ENCODE data around the gene HTRA1. TPM values are rescaled to one million over a fixed set of nuclear protein-coding genes. Genes with fewer than 3 reads are reported as not detected.

Gene HTRA1
- total RNA-seq, 3 donors from 2014 or later, result 0.13 to 0.41 (median 0.26) TPM

DNA sequence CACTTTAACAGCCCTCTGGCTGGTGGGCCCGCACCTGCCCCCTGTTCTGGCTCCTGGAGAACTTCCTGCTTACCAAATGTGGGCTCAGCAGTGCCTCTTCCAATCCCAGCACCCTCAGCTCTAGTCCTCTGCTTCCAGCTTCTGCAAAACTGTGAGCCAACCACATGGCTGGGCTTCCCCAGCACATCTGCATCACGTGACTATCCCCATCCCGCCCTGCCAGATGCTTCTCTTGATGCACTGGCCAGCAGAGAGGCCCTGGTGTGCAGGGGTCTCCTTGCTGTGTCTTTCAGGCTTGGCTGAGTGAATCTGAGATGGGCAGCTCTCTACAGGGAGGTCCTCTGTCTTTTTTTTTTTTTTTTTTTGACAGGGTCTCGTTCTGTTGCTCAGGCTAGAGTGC, 55.4 kb downstream of the HTRA1 start:
- H3K4me1 Mint-ChIP-seq (ENCODE audit: low read depth), result peaks cover 33% of the 10 kb centered on the region
- ATAC-seq (no peak), DNase-seq (no peak)
- H3K27me3 Mint-ChIP-seq (ENCODE audit: low read depth), result no peaks in the 10 kb centered on the region
- H3K9me3 Mint-ChIP-seq, result no peaks in the 10 kb centered on the region
- no peaks in the 10 kb centered on the region for H3K36me3 Mint-ChIP-seq (ENCODE audit: insufficient read depth)
- H3K4me3 Mint-ChIP-seq, result no peak overlapping the region

DNA sequence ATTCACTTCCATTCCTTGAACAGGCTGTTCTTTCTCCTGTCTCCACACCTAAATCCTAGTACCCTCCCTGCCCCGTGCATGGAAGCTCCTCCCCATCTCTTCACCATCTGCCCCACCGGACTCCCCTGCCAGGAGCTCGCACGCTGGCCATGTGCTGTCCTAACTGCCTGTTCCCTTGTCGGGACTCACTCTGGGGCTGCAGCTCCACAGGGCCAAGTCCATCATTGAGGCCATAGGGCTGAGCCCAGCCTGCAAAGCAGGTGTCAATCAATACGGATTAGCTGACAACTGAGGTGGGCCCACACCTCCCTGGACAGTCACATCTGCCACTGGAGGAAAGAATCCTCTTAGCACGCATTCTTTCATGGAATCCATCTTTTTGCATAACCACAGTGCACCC, 57.8 kb downstream of the HTRA1 start:
- ATAC-seq (no peak), DNase-seq (no peak)
- peaks cover 25% of the 10 kb centered on the region for H3K4me1 Mint-ChIP-seq (ENCODE audit: low read depth)
- H3K36me3 Mint-ChIP-seq (ENCODE audit: insufficient read depth), result no peaks in the 10 kb centered on the region
- H3K9me3 Mint-ChIP-seq, result no peaks in the 10 kb centered on the region
- H3K4me3 Mint-ChIP-seq, result no peak overlapping the region
- H3K27me3 Mint-ChIP-seq (ENCODE audit: low read depth), result no peaks in the 10 kb centered on the region

DNA sequence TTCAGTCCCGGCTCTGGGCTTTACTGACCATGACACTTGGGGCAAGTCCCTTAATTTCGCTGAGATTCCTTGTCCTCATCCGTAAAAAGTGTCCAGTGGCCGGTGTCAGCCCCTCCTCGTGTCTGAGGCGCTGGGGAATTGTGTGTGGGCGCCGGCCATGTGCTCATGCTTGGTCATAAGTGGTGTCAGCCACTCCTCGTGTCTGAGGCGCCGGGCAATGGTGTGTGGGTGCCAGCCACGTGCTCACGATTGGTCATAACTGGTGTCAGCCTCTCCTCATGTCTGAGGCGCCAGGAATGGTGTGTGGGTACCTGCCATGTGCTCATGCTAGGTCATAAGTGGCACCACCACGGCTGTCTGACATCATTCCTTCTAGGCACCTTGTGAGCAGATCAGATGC, 58.5 kb downstream of the HTRA1 start:
- DNase-seq, result no peak
- ATAC-seq, result no peak
- H3K4me1 Mint-ChIP-seq (ENCODE audit: low read depth), result peaks cover 23% of the 10 kb centered on the region
- H3K9me3 Mint-ChIP-seq, result no peaks in the 10 kb centered on the region
- no peaks in the 10 kb centered on the region for H3K36me3 Mint-ChIP-seq (ENCODE audit: insufficient read depth)
- H3K27me3 Mint-ChIP-seq (ENCODE audit: low read depth), result no peaks in the 10 kb centered on the region
- H3K4me3 Mint-ChIP-seq, result no peak overlapping the region

DNA sequence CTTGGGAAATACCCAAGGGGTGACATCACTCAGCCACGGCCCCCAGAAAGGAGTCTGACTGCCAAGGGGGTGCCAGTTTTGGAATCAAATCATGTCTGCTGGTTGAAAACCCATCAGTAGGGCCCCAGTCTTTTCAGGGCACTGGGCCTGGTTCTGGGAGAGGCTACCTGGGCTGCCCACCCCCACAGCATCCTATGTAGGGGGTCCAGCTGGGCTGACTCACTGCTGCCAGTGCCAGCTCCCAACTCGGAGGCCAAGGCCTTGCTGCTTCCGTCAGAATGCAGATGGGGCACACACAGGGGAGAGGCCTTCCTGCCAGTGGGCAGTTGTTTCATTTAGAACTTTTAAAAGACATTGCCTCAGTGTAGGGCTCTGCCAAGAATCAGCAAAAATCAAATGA, 59.7 kb downstream of the HTRA1 start:
- Mint-ChIP-seq H3K36me3 (ENCODE audit: insufficient read depth) (no peaks in the 10 kb centered on the region), H3K9me3 (no peaks in the 10 kb centered on the region), H3K4me1 (ENCODE audit: low read depth) (peaks cover 12% of the 10 kb centered on the region), H3K4me3 (no peak overlapping the region), H3K27me3 (ENCODE audit: low read depth) (no peaks in the 10 kb centered on the region)
- ATAC-seq (no peak), DNase-seq (no peak)

DNA sequence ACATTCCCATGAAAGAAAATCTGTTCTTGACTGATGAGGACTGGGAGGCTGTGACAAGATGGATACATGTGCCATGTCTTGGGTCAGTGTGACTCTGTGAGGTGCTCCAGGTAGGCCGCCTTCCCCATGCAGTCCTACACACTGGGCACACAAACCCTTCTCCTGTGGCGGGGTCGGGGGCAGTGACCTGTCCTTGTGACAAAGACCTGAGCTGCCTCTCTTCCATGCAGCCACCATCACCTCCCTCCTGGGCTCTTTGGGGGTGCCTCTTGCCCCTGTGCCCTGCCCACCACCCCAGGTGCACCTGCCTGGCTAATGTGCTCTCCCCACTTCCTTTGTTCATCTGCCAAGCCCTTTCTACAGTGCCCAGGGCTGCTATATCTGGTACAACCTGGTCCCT, 63.5 kb downstream of the HTRA1 start:
- H3K4me1 Mint-ChIP-seq (ENCODE audit: low read depth), result no peaks in the 10 kb centered on the region
- H3K36me3 Mint-ChIP-seq (ENCODE audit: insufficient read depth), result no peaks in the 10 kb centered on the region
- H3K4me3 Mint-ChIP-seq, result no peak overlapping the region

DNA sequence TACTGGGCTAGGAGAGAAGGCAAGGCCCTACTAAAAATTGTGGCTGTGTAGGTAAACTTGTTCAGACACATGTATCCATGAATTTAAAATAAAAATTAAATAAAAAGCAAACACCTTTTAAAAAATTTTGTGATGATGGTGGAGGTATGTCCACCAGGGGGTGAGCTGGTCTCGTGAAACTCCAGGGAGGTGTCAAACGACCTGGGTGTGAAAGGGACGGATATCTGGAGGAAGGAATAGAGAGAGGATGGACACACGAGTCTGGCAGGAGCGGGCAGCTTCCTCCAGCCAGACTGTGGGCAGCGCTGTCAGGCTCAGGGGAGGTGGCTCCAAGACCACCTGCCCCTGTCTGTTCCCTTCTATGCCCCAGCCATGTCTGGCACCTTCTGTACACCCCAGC, 64.4 kb downstream of the HTRA1 start:
- ATAC-seq (no peak), DNase-seq (no peak)
- Mint-ChIP-seq H3K27me3 (ENCODE audit: low read depth) (peaks cover 1% of the 10 kb centered on the region), H3K4me3 (no peak overlapping the region), H3K9me3 (no peaks in the 10 kb centered on the region), H3K4me1 (ENCODE audit: low read depth) (no peaks in the 10 kb centered on the region), H3K36me3 (ENCODE audit: insufficient read depth) (no peaks in the 10 kb centered on the region)

More for the DNA sequence above, 63.5 kb downstream of the HTRA1 start:
- no peaks in the 10 kb centered on the region for H3K9me3 Mint-ChIP-seq
- no peak for ATAC-seq
- no peaks in the 10 kb centered on the region for H3K27me3 Mint-ChIP-seq (ENCODE audit: low read depth)
- DNase-seq, result no peak

DNA sequence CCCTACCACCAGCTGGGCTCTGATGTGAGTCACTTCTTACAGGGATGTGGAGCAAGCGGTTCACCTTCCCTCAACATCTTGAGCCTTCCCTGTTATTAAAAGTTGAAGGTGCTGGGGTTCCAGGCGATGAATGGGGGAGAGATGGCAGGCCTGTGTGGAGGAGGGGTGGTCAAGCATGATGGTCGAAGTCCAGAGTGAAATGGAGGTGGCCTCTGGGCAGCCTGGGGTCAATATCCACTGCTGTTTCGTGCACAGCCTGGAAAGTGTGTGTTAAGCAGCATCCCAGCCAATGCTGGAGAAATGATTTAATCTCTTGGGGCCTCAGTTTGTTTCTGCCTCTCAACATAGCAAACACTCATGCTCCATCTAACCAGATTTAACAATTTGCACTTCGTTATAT, 65.5 kb downstream of the HTRA1 start:
- Mint-ChIP-seq H3K9me3 (no peaks in the 10 kb centered on the region), H3K4me3 (no peak overlapping the region), H3K27me3 (ENCODE audit: low read depth) (peaks cover 6% of the 10 kb centered on the region), H3K36me3 (ENCODE audit: insufficient read depth) (no peaks in the 10 kb centered on the region), H3K4me1 (ENCODE audit: low read depth) (no peaks in the 10 kb centered on the region)
- DNase-seq, result no peak
- no peak for ATAC-seq

DNA sequence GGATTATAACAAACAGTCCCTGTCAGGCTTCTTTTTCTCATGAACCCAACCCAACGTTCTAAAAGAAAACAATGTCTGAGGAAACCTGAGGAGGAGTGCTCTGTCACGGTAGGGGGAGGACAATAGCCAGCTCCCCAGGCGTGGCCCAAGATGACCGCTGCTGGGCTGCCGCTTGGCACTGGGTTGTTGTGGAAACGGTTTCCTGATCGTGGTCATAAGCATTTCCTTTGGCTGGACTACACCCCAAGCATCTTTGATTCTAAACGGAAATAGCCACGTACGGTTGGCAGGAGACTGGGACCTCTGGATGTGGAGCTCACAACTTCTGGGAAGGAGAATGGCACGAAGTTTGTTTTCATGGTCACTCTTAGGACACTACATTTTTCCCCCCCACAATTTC, 68.8 kb downstream of the HTRA1 start:
- no peaks in the 10 kb centered on the region for H3K4me1 Mint-ChIP-seq (ENCODE audit: low read depth)
- H3K36me3 Mint-ChIP-seq (ENCODE audit: insufficient read depth), result no peaks in the 10 kb centered on the region
- DNase-seq (no peak), ATAC-seq (no peak)
- H3K27me3 Mint-ChIP-seq (ENCODE audit: low read depth), result peaks cover 6% of the 10 kb centered on the region
- H3K9me3 Mint-ChIP-seq, result no peaks in the 10 kb centered on the region
- no peak overlapping the region for H3K4me3 Mint-ChIP-seq

DNA sequence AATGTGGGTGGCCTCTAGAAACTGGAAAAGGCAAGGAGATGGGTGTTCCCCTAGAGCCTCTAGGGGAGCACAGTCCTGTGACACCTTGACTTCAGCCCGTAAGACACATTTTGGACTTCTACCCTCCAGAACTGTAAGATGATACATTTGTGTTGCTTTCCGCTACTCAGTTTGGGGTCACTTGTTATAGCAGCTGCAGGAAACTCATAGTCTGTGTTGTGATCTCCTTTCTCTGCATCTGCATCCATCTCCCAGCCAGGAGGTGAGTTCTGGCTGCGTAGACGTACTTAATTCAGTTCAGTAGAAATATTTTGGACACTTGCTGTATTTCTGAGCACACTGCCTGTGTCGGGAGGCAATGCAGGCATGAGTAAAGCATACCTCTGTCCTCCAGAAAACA, 69.9 kb downstream of the HTRA1 start:
- no peak for ATAC-seq
- Mint-ChIP-seq H3K9me3 (no peaks in the 10 kb centered on the region), H3K27me3 (ENCODE audit: low read depth) (peaks cover 8% of the 10 kb centered on the region), H3K4me1 (ENCODE audit: low read depth) (no peaks in the 10 kb centered on the region), H3K4me3 (no peak overlapping the region), H3K36me3 (ENCODE audit: insufficient read depth) (no peaks in the 10 kb centered on the region)
- no peak for DNase-seq

DNA sequence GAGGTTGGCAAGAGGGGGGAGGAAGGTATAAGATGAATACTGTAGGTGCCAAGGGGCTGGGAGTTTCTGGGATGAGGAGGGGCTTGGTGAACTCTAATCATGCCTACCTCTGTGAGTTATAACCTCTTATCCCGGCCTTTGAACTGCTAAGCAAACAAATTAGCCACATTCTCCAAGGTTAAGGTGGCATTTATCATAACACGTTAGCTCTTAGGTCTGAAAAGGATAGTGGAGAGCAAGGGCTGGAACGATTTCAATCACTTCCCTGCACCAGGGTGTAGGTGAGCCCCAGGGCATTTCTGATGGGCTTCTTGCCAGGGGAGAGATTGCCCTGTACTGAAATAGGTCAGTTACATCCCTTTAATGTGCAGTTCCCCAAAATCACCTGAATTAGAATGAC, 70.6 kb downstream of the HTRA1 start:
- Mint-ChIP-seq H3K4me3 (no peak overlapping the region), H3K36me3 (ENCODE audit: insufficient read depth) (no peaks in the 10 kb centered on the region), H3K9me3 (no peaks in the 10 kb centered on the region), H3K4me1 (ENCODE audit: low read depth) (no peaks in the 10 kb centered on the region), H3K27me3 (ENCODE audit: low read depth) (peaks cover 8% of the 10 kb centered on the region)
- no peak for DNase-seq
- no peak for ATAC-seq

DNA sequence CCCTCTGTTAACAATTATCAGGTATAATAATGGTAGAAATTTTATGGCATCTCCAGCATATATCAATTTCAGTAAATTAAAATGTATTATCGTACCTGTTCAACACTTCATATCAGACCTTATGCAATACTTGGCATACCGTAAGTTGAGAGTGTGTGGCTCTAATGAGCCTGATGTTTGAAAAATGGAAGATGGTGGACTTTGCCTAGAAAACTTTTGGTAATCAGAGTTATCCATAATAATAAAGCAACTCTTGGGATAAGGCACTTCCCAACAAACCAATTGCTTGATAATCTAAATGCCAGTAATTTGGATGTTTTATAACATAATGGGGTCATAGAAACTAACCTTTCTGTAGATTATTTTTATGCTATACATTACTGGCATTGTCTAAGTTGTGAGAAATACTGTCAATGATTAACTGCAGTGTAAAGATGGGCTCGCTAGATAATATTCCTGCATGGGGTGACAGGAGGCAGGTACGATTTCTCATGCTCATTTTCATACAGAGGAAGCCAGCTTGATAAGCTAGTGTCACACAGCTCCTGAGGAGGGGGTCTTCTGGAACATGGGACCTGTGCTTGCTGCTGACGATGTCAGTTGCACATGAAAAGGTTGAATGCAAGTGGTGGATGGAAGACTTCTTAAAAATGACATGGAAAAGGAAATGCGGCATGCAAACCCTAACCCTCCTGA, 71.4 kb downstream of the HTRA1 start:
- H3K4me3 Mint-ChIP-seq, result no peak overlapping the region
- no peaks in the 10 kb centered on the region for H3K4me1 Mint-ChIP-seq (ENCODE audit: low read depth)
- H3K9me3 Mint-ChIP-seq, result no peaks in the 10 kb centered on the region
- no peaks in the 10 kb centered on the region for H3K36me3 Mint-ChIP-seq (ENCODE audit: insufficient read depth)
- DNase-seq, result no peak
- H3K27me3 Mint-ChIP-seq (ENCODE audit: low read depth), result peaks cover 8% of the 10 kb centered on the region
- ATAC-seq, result no peak

DNA sequence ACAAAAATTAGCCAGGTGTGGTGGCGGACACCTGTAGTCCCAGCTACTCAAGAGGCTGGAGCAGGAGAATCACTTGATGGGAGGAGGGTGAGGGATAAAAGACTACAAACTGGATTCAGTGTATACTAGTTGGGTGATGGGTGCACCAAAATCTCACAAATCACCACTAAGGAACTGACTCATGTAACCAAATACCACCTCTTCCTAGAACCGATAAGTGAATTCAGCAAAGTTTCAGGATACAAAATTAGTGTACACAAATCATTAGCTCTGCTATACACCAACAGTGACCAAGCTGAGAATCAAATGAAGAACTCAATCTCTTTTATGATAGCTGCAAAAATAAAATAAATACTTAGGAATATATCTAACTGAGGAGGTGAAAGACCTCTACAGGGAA, 76.2 kb downstream of the HTRA1 start:
- Mint-ChIP-seq H3K9me3 (no peaks in the 10 kb centered on the region), H3K4me1 (ENCODE audit: low read depth) (peaks cover 26% of the 10 kb centered on the region), H3K27me3 (ENCODE audit: low read depth) (peaks cover 2% of the 10 kb centered on the region), H3K4me3 (no peak overlapping the region), H3K36me3 (ENCODE audit: insufficient read depth) (no peaks in the 10 kb centered on the region)
- DNase-seq, result no peak
- ATAC-seq, result peak in 1 of 2 donors; percentile 18

DNA sequence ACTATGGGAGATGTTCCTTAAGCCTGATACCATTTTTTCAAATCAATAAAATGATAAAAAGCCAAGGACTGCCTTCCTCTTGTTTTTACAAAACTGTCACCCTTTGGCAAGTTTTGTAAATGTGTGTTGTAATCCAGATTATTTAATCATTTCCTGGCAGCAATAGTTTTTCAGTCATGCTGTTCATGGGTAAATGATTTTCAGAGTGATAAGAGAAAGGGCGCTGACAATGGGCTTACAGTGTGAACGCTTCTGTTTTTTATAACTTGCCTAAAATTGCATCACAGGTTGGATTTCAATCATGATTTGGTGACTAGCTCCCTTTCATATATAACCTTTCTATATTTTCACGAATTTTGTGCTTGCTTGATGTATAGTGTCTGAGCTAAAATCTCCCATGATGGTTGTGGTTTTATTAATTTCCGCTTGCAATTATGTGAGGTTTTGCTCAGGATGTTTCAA, 80.2 kb downstream of the HTRA1 start:
- H3K36me3 Mint-ChIP-seq (ENCODE audit: insufficient read depth), result no peaks in the 10 kb centered on the region
- H3K4me3 Mint-ChIP-seq, result no peak overlapping the region
- no peaks in the 10 kb centered on the region for H3K9me3 Mint-ChIP-seq
- no peaks in the 10 kb centered on the region for H3K27me3 Mint-ChIP-seq (ENCODE audit: low read depth)
- ATAC-seq, result peak; percentile 66 to 70
- H3K4me1 Mint-ChIP-seq (ENCODE audit: low read depth), result peaks cover 45% of the 10 kb centered on the region
- no peak for DNase-seq

DNA sequence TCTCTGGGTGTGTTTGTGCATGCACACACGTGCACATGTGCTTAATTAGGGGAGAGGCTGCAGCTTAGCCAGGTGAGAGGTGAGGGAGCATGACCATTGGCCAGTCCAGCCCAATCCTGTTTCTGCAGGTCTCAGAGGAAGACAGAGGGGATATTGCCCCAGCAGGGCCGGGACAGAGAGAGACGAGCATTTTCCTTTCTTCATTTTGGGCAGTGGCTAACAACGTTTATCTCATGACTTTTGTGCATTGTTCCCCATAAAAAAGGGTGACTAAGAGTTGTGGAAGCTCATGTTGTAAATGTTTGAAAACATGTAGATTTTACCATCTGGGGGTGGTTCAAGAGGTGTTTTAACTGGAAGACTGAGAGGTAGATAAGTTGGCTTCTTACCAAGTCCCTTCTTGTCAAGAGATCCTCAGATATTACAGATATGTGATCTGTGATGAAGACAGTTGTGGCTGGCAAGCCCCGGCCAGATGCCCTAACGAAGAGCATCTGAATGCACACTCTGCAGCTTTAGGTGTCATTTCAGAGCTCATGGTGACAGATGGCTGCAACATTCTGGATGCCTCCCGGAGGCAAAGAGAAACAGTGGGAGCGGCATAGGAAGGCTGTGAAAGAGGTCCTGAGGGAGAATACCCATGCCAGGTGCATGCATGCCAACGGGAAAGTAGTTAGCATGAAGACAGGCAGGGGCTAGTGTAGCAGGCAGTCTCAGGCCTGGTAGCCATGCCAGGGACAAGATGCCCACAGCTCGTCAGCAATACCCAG, 82.5 kb downstream of the HTRA1 start:
- DNase-seq, result no peak
- H3K9me3 Mint-ChIP-seq, result no peaks in the 10 kb centered on the region
- no peaks in the 10 kb centered on the region for H3K36me3 Mint-ChIP-seq (ENCODE audit: insufficient read depth)
- H3K4me1 Mint-ChIP-seq (ENCODE audit: low read depth), result peaks cover 45% of the 10 kb centered on the region
- no peak overlapping the region for H3K4me3 Mint-ChIP-seq
- H3K27me3 Mint-ChIP-seq (ENCODE audit: low read depth), result no peaks in the 10 kb centered on the region
- no peak for ATAC-seq

DNA sequence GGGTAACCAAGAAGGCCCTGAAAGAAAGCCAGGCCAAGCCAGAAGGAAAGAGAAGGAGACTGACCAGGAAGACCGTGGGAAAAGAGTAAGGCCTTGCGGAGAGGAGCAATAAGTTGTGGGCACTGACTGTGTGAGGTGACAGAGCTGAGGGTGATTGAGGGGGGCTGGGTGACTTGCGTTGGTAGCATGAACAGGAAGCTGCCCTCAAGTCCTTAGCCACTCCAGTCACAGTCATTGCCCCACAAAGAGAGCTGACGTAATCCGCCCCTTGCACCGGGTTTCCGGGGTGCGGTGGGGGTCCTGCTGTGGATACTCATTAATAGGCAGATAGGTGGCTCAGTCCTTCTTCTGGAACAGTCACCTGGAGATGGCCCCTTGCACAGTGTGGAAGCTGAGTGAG, 83.1 kb downstream of the HTRA1 start:
- no peak for DNase-seq

More for the DNA sequence above, 83.1 kb downstream of the HTRA1 start:
- no peak overlapping the region for H3K4me3 Mint-ChIP-seq
- H3K9me3 Mint-ChIP-seq, result no peaks in the 10 kb centered on the region
- no peaks in the 10 kb centered on the region for H3K27me3 Mint-ChIP-seq (ENCODE audit: low read depth)
- H3K4me1 Mint-ChIP-seq (ENCODE audit: low read depth), result peaks cover 47% of the 10 kb centered on the region
- H3K36me3 Mint-ChIP-seq (ENCODE audit: insufficient read depth), result no peaks in the 10 kb centered on the region
- ATAC-seq, result no peak
